Fibroblast of mammary gland (primary cell): ENCODE measurements around the gene NHSL2.

Experiments
- DNase-seq: peaks from one replicate; pipeline ENCODE4 v3.0.0-alpha.2; 2010; ENCODE audit warnings: low read depth
- H3K4me3 ChIP-seq: 2 replicates; pipeline ENCODE4 v1.5.1; 2011; ENCODE audit warnings: low read depth, mild to moderate bottlenecking, low read length, moderate library complexity; ENCODE audit not compliant: control insufficient read depth
- CTCF ChIP-seq: conservative IDR thresholded peaks from 2 replicates; pipeline ENCODE4 v1.5.1; 2011; ENCODE audit warnings: low read depth, low read length, inconsistent platforms; ENCODE audit not compliant: control insufficient read depth, insufficient read depth

Gene NHSL2

GRCh38 chrX:72131317-72132294, 221.0 kb downstream of the NHSL2 start, which contains the start of gene RTL5:
Gene RTL5 (minus strand): TSS chrX:72131915.
- DNase-seq: peak; percentile 75
- TF ChIP-seq CTCF: no peak

GRCh38 chrX:72132456-72132855, 221.8 kb downstream of the NHSL2 start:
- peak overlapping the region; percentile 29 for H3K4me3 ChIP-seq

More at GRCh38 chrX:72131317-72132294, 221.0 kb downstream of the NHSL2 start, which contains the start of gene RTL5:
- H3K4me3 ChIP-seq: peak within 1 kb of the TSS; percentile 45

GRCh38 chrX:72133851-72134546, 223.4 kb downstream of the NHSL2 start:
- no peak for DNase-seq
- TF ChIP-seq CTCF: no peak
- H3K4me3 ChIP-seq: no peak overlapping the region

More at GRCh38 chrX:72132456-72132855, 221.8 kb downstream of the NHSL2 start:
- no peak for TF ChIP-seq CTCF
- no peak for DNase-seq

GRCh38 chrX:72137846-72138495, 227.3 kb downstream of the NHSL2 start:
- H3K4me3 ChIP-seq: no peak overlapping the region
- no peak for DNase-seq
- no peak for TF ChIP-seq CTCF

- no peak for DNase-seq
- TF ChIP-seq CTCF: no peak
- no peak overlapping the region for H3K4me3 ChIP-seq
These were observed 228.9 kb downstream of the NHSL2 start for GRCh38 chrX:72139538-72139937.

- H3K4me3 ChIP-seq: no peak overlapping the region
- no peak for DNase-seq
- TF ChIP-seq CTCF: no peak
These were observed 230.8 kb downstream of the NHSL2 start for GRCh38 chrX:72141372-72142004.
